ENCODE data around the gene EZH2. TPM values are rescaled to one million over a fixed set of nuclear protein-coding genes. Genes with fewer than 3 reads are reported as not detected.

The EZH2 gene
- polyA plus RNA-seq, 1 donor from 2014 or later: 67.2 TPM

DNA sequence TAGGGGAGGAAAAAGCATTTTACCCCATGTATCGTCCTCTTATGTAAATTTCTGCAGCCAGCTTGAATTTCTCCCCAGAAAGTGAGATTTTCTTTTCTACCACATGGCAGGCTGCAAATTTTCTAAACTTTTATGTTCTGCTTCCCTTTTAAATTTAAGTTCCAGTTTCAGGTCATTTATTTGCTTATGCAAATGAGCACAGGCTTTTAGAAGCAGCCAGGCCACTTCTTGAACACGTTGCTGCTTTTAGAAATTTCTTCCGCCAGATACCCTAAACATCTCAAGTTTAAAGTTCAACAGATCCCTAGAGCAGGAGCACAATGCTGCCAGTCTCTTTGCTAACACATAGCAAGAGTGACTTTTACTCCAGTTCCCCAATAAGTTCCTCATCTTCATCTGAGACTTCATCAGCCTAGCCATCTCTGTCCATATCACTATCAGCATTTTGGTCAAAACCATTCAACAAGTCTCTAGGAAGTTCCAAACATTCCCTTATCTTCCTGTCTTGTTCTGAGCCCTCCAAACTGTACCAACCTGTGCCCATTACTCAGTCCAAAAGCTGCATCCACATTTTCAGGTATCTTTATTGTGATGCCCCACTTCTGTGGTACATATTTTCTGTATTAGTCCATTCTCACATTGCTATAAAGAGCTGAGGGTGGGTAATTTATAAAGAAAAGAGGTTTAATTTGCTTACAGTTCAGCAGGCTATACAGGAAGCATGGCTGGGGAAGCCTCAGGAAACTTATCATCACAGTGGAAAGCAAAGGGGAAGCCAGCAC, 16.3 kb downstream of the EZH2 start:
- no peak overlapping the region for H3K4me3 ChIP-seq (ENCODE audit: low read length)
- no peak for TF ChIP-seq TAF1 (IDR thresholded peaks at IDR 0.05; ENCODE audit: low read depth)
- TF ChIP-seq MXI1 (conservative IDR thresholded peaks at IDR 0.05; ENCODE audit: poor library complexity, severe bottlenecking): no peak
- TF ChIP-seq EZH2 (IDR thresholded peaks at IDR 0.05; ENCODE audit: borderline replicate concordance, insufficient read depth, low read length, poor library complexity, severe bottlenecking): no peak
- TF ChIP-seq, protein P1, sequence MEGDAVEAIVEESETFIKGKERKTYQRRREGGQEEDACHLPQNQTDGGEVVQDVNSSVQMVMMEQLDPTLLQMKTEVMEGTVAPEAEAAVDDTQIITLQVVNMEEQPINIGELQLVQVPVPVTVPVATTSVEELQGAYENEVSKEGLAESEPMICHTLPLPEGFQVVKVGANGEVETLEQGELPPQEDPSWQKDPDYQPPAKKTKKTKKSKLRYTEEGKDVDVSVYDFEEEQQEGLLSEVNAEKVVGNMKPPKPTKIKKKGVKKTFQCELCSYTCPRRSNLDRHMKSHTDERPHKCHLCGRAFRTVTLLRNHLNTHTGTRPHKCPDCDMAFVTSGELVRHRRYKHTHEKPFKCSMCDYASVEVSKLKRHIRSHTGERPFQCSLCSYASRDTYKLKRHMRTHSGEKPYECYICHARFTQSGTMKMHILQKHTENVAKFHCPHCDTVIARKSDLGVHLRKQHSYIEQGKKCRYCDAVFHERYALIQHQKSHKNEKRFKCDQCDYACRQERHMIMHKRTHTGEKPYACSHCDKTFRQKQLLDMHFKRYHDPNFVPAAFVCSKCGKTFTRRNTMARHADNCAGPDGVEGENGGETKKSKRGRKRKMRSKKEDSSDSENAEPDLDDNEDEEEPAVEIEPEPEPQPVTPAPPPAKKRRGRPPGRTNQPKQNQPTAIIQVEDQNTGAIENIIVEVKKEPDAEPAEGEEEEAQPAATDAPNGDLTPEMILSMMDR (IDR thresholded peaks at IDR 0.05; ENCODE audit: poor library complexity, severe bottlenecking): no peak
- TF ChIP-seq RAD21 (conservative IDR thresholded peaks at IDR 0.05): no peak
- no peak for TF ChIP-seq REST (IDR thresholded peaks at IDR 0.05; ENCODE audit: borderline replicate concordance)
- TF ChIP-seq SMC3 (conservative IDR thresholded peaks at IDR 0.05; ENCODE audit: poor library complexity): no peak
- no peak for TF ChIP-seq POLR2AphosphoS5 (IDR thresholded peaks at IDR 0.05)
- TF ChIP-seq EP300 (conservative IDR thresholded peaks at IDR 0.05; ENCODE audit: poor library complexity, severe bottlenecking): no peak
- H3K4me2 ChIP-seq (ENCODE audit: low read length): no peak overlapping the region
- H3K27me3 ChIP-seq (ENCODE audit: insufficient read depth, low read depth, low read length): no peaks in the 10 kb centered on the region
- peaks cover 3% of the 10 kb centered on the region for H3K9me3 ChIP-seq (ENCODE audit: low read length)
- H3K36me3 ChIP-seq (ENCODE audit: insufficient read depth, low read length): no peaks in the 10 kb centered on the region
- peaks cover 93% of the 10 kb centered on the region for H3K79me2 ChIP-seq (replicated peaks; ENCODE audit: insufficient read depth, low read length)
- H2AFZ ChIP-seq (ENCODE audit: low read depth, low read length): no peak overlapping the region
- H3K27ac ChIP-seq (ENCODE audit: low read length): no peak overlapping the region
- no peaks in the 10 kb centered on the region for H4K20me1 ChIP-seq (ENCODE audit: insufficient read depth)
- no peaks in the 10 kb centered on the region for H3K9me2 ChIP-seq (ENCODE audit: insufficient read depth, low read length)
- H3K9ac ChIP-seq (ENCODE audit: low read length): no peak overlapping the region
- H3F3A ChIP-seq (ENCODE audit: insufficient read depth, low read length, poor library complexity, severe bottlenecking): no peaks in the 10 kb centered on the region

GRCh38 chr7:148866362-148866761, 17.7 kb downstream of the EZH2 start:
- H3F3A ChIP-seq (ENCODE audit: insufficient read depth, low read length, poor library complexity, severe bottlenecking): peaks cover 3% of the 10 kb centered on the region
- H3K36me3 ChIP-seq (ENCODE audit: insufficient read depth, low read length): no peaks in the 10 kb centered on the region
- no peak for TF ChIP-seq EZH2 (IDR thresholded peaks at IDR 0.05; ENCODE audit: borderline replicate concordance, insufficient read depth, low read length, poor library complexity, severe bottlenecking)
- TF ChIP-seq POLR2AphosphoS5 (IDR thresholded peaks at IDR 0.05): no peak
- no peak for TF ChIP-seq MXI1 (conservative IDR thresholded peaks at IDR 0.05; ENCODE audit: poor library complexity, severe bottlenecking)
- TF ChIP-seq RAD21 (conservative IDR thresholded peaks at IDR 0.05): no peak
- TF ChIP-seq REST (IDR thresholded peaks at IDR 0.05; ENCODE audit: borderline replicate concordance): no peak
- no peak for TF ChIP-seq SMC3 (conservative IDR thresholded peaks at IDR 0.05; ENCODE audit: poor library complexity)
- TF ChIP-seq, protein P1 (IDR thresholded peaks at IDR 0.05; ENCODE audit: poor library complexity, severe bottlenecking): no peak
- TF ChIP-seq EP300 (conservative IDR thresholded peaks at IDR 0.05; ENCODE audit: poor library complexity, severe bottlenecking): no peak
- TF ChIP-seq TAF1 (IDR thresholded peaks at IDR 0.05; ENCODE audit: low read depth): no peak
- no peak overlapping the region for H3K4me3 ChIP-seq (ENCODE audit: low read length)
- peaks cover 3% of the 10 kb centered on the region for H3K9me3 ChIP-seq (ENCODE audit: low read length)
- no peak overlapping the region for H3K9ac ChIP-seq (ENCODE audit: low read length)
- H3K27ac ChIP-seq (ENCODE audit: low read length): no peak overlapping the region
- no peak overlapping the region for H2AFZ ChIP-seq (ENCODE audit: low read depth, low read length)
- H4K20me1 ChIP-seq (ENCODE audit: insufficient read depth): no peaks in the 10 kb centered on the region
- H3K4me2 ChIP-seq (ENCODE audit: low read length): no peak overlapping the region
- peaks cover 92% of the 10 kb centered on the region for H3K79me2 ChIP-seq (replicated peaks; ENCODE audit: insufficient read depth, low read length)
- no peaks in the 10 kb centered on the region for H3K27me3 ChIP-seq (ENCODE audit: insufficient read depth, low read depth, low read length)
- H3K9me2 ChIP-seq (ENCODE audit: insufficient read depth, low read length): no peaks in the 10 kb centered on the region

Data from neural cell (in vitro differentiated cells).